Neural cell (in vitro differentiated cells): ENCODE results near the gene ENOX1. TPM values are rescaled to one million over a fixed set of nuclear protein-coding genes. Genes with fewer than 3 reads are reported as not detected.

Experiments used
- H2AFZ ChIP-seq: fragments of 200-600, 300-800 bp; sonication (generic), shearing (Covaris generic); 2 replicates; pipeline ENCODE4 v1.6.0; 2014; ENCODE audit warnings: low read depth, mild to moderate bottlenecking, antibody characterized with exemption, low read length, moderate library complexity
- H3F3A ChIP-seq: fragments of 200-600 bp; shearing (Covaris generic); 2 replicates; pipeline ENCODE4 v1.6.1; 2016; ENCODE audit warnings: mild to moderate bottlenecking, moderate library complexity, mixed read lengths, antibody characterized with exemption, low read length; ENCODE audit not compliant: insufficient read depth, poor library complexity, severe bottlenecking
- H3K27ac ChIP-seq: fragments of 200-600, 300-800 bp; sonication (generic), shearing (Covaris generic); 2 replicates; pipeline ENCODE4 v1.5.1; 2014; ENCODE audit warnings: mild to moderate bottlenecking, low read length, moderate library complexity
- H3K27me3 ChIP-seq: fragments of 300-800, 200-600 bp; sonication (generic), shearing (Covaris generic); 2 replicates; pipeline ENCODE4 v1.6.0; 2014; ENCODE audit warnings: mild to moderate bottlenecking, low read depth, low read length, moderate library complexity; ENCODE audit not compliant: insufficient read depth
- H3K36me3 ChIP-seq: fragments of 300-800, 200-600 bp; sonication (generic), shearing (Covaris generic); 2 replicates; pipeline ENCODE4 v1.5.1; 2014; ENCODE audit warnings: mild to moderate bottlenecking, antibody characterized with exemption, low read length, moderate library complexity; ENCODE audit not compliant: insufficient read depth
- H3K4me2 ChIP-seq: fragments of 300-800, 200-600 bp; sonication (generic), shearing (Covaris generic); 2 replicates; pipeline ENCODE4 v1.6.0; 2014; ENCODE audit warnings: mild to moderate bottlenecking, low read length
- H3K4me3 ChIP-seq: fragments of 300-800, 200-600 bp; sonication (generic), shearing (Covaris generic); 2 replicates; pipeline ENCODE4 v1.5.1; 2014; ENCODE audit warnings: mild to moderate bottlenecking, low read length, moderate library complexity
- H3K79me2 ChIP-seq: fragments of 200-600 bp; shearing (Covaris generic); replicated peaks from 2 replicates; pipeline ENCODE4 v1.6.0; 2014; ENCODE audit warnings: mild to moderate bottlenecking, low read length, moderate library complexity; ENCODE audit not compliant: insufficient read depth
- H3K9ac ChIP-seq: fragments of 300-800, 200-600 bp; sonication (generic), shearing (Covaris generic); 2 replicates; pipeline ENCODE4 v1.6.1; 2016; ENCODE audit warnings: mild to moderate bottlenecking, low read length, mixed read lengths
- H3K9me2 ChIP-seq: fragments of 200-600 bp; shearing (Covaris generic); 2 replicates; pipeline ENCODE4 v1.6.1; 2016; ENCODE audit warnings: mild to moderate bottlenecking, low read length, mixed read lengths; ENCODE audit not compliant: insufficient read depth
- H3K9me3 ChIP-seq: fragments of 200-600, 300-800 bp; sonication (generic), shearing (Covaris generic); 2 replicates; pipeline ENCODE4 v1.6.1; 2016; ENCODE audit warnings: mild to moderate bottlenecking, mixed run types, low read length, moderate library complexity, mixed read lengths
- H4K20me1 ChIP-seq: fragments of 200-600 bp; shearing (Covaris generic); 2 replicates; pipeline ENCODE4 v1.6.1; 2016; ENCODE audit warnings: mild to moderate bottlenecking, mixed run types; ENCODE audit not compliant: insufficient read depth
- CTCF ChIP-seq: fragments of 450-650 bp; IDR thresholded peaks from 2 replicates; pipeline ENCODE4 v1.5.1; 2014; ENCODE audit warnings: antibody characterized with exemption, mild to moderate bottlenecking, moderate library complexity; ENCODE audit not compliant: poor library complexity, severe bottlenecking
- EP300 ChIP-seq: fragments of 450-650 bp; conservative IDR thresholded peaks from 2 replicates; pipeline ENCODE4 v1.6.1; 2014; ENCODE audit warnings: antibody characterized with exemption, mild to moderate bottlenecking, moderate library complexity; ENCODE audit not compliant: poor library complexity, severe bottlenecking
- EZH2 ChIP-seq: fragments of 200-600, 300-800 bp; shearing (Covaris generic), sonication (generic); IDR thresholded peaks from 2 replicates; pipeline ENCODE4 v1.6.1; 2014; ENCODE audit warnings: antibody characterized with exemption, low read length, borderline replicate concordance, mild to moderate bottlenecking; ENCODE audit not compliant: insufficient read depth, poor library complexity, severe bottlenecking
- MXI1 ChIP-seq: fragments of 450-650 bp; conservative IDR thresholded peaks from 2 replicates; pipeline ENCODE4 v1.6.1; 2014; ENCODE audit warnings: antibody characterized with exemption, mild to moderate bottlenecking; ENCODE audit not compliant: poor library complexity, severe bottlenecking
- POLR2AphosphoS5 ChIP-seq: IDR thresholded peaks from 2 replicates; pipeline ENCODE4 v1.6.1; 2012
- RAD21 ChIP-seq: fragments of 450-650 bp; conservative IDR thresholded peaks from 2 replicates; pipeline ENCODE4 v1.6.1; 2014; ENCODE audit warnings: antibody characterized with exemption, mild to moderate bottlenecking, moderate library complexity
- REST ChIP-seq: IDR thresholded peaks from 2 replicates; pipeline ENCODE4 v1.6.1; 2012; ENCODE audit warnings: borderline replicate concordance
- SMC3 ChIP-seq: fragments of 450-650 bp; conservative IDR thresholded peaks from 2 replicates; pipeline ENCODE4 v1.6.1; 2014; ENCODE audit warnings: antibody characterized with exemption, mild to moderate bottlenecking, moderate library complexity; ENCODE audit not compliant: poor library complexity
- TAF1 ChIP-seq: IDR thresholded peaks from 2 replicates; pipeline ENCODE4 v1.6.1; 2012; ENCODE audit warnings: low read depth
- polyA plus RNA-seq: library from polyadenylated mRNA; depleted of rRNA; stranded (reverse); fragments of >200 nt; gene quantifications from 2 replicates; pipeline ENCODE4 v1.2.3, GENCODE V29; 2014

The ENOX1 gene
- polyA plus RNA-seq, 1 donor from 2014 or later, result 42.6 TPM

DNA sequence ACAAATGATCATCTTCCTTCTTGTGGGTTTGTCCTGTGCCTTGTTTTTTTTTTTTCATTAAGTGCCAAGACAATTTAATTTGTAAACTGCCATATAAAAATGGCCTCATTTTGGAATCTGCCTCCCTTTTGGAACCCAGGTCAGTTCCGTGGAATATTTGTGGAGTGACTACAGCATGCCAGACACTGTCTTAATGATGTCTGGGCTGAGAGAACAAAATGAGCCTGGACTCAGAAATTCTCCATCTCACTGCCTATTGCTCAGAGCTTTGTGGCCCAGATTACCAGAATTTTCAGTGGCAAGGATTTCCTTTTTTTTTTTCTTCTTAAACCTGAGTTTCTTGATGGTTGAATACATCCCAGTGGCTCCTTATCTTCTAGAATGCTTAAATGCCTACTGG is 340.6 kb downstream of the ENOX1 start:
- no peaks in the 10 kb centered on the region for H4K20me1 ChIP-seq
- H3K79me2 ChIP-seq, result no peaks in the 10 kb centered on the region
- H3K9me2 ChIP-seq, result no peaks in the 10 kb centered on the region
- no peak overlapping the region for H3K9ac ChIP-seq
- H3K9me3 ChIP-seq, result no peaks in the 10 kb centered on the region
- no peak overlapping the region for H3K27ac ChIP-seq
- no peaks in the 10 kb centered on the region for H3F3A ChIP-seq
- H2AFZ ChIP-seq, result no peak overlapping the region
- no peaks in the 10 kb centered on the region for H3K27me3 ChIP-seq
- no peak for TF ChIP-seq SMC3
- no peak for TF ChIP-seq TAF1
- no peak for TF ChIP-seq RAD21
- TF ChIP-seq MXI1, result no peak
- TF ChIP-seq EP300, result no peak
- TF ChIP-seq REST, result no peak
- TF ChIP-seq EZH2, result no peak
- no peak for TF ChIP-seq POLR2AphosphoS5
- TF ChIP-seq CTCF, result no peak
- no peak overlapping the region for H3K4me3 ChIP-seq
- H3K4me2 ChIP-seq, result no peak overlapping the region
- H3K36me3 ChIP-seq, result no peaks in the 10 kb centered on the region

- no peak overlapping the region for H3K4me3 ChIP-seq
- H3F3A ChIP-seq, result no peaks in the 10 kb centered on the region
- H2AFZ ChIP-seq, result no peak overlapping the region
- H3K27me3 ChIP-seq, result no peaks in the 10 kb centered on the region
- H3K27ac ChIP-seq, result no peak overlapping the region
- no peaks in the 10 kb centered on the region for H4K20me1 ChIP-seq
- no peaks in the 10 kb centered on the region for H3K36me3 ChIP-seq
- H3K9ac ChIP-seq, result no peak overlapping the region
- H3K79me2 ChIP-seq, result no peaks in the 10 kb centered on the region
- H3K9me3 ChIP-seq, result no peaks in the 10 kb centered on the region
- no peaks in the 10 kb centered on the region for H3K9me2 ChIP-seq
- TF ChIP-seq EP300 (no peak), MXI1 (no peak), REST (no peak), SMC3 (no peak), POLR2AphosphoS5 (no peak), RAD21 (no peak), CTCF (no peak), TAF1 (no peak), EZH2 (no peak)
- no peak overlapping the region for H3K4me2 ChIP-seq
Measured at GRCh38 chr13:43445668-43446067, 341.1 kb downstream of the ENOX1 start.
